Epithelial cell of prostate (primary cell): ENCODE measurements around the gene GIPC1.

Experiments
- DNase-seq: peaks from one replicate; pipeline ENCODE4 v3.0.0-alpha.2; 2011; ENCODE audit warnings: low read depth, low spot score
- H3K27ac ChIP-seq: fragments of 450-650 bp; 2 replicates; pipeline ENCODE4 v1.5.1; 2017; ENCODE audit warnings: mild to moderate bottlenecking

The GIPC1 gene

GRCh38 chr19:14441041-14441938 is 54.6 kb downstream of the GIPC1 start:
- DNase-seq: no peak
- no peak overlapping the region for H3K27ac ChIP-seq

- DNase-seq: no peak
- no peak overlapping the region for H3K27ac ChIP-seq
Measured at GRCh38 chr19:14440049-14440448, 55.9 kb downstream of the GIPC1 start.

- no peak overlapping the region for H3K27ac ChIP-seq
- no peak for DNase-seq
Measured at GRCh38 chr19:14439014-14439413, 56.9 kb downstream of the GIPC1 start.

- DNase-seq: no peak
- H3K27ac ChIP-seq: no peak overlapping the region
Measured at GRCh38 chr19:14437578-14438140, 58.3 kb downstream of the GIPC1 start.

- no peak overlapping the region for H3K27ac ChIP-seq
- DNase-seq: no peak
Measured at GRCh38 chr19:14435320-14436050, 60.4 kb downstream of the GIPC1 start.

GRCh38 chr19:14434543-14435319 is 61.2 kb downstream of the GIPC1 start:
- no peak overlapping the region for H3K27ac ChIP-seq
- no peak for DNase-seq

- no peak for DNase-seq
- no peak overlapping the region for H3K27ac ChIP-seq
Measured at GRCh38 chr19:14433554-14434501, 62.1 kb downstream of the GIPC1 start.

GRCh38 chr19:14432791-14433553 is 63.0 kb downstream of the GIPC1 start, which contains the start of gene PKN1:
TSS of gene PKN1 (plus strand) at chr19:14433306. CDS start at chr19:14433522, 216 bp downstream.
- no peak within 1 kb of the TSS for H3K27ac ChIP-seq
- no peak for DNase-seq

- DNase-seq: no peak
- no peak overlapping the region for H3K27ac ChIP-seq
Measured at GRCh38 chr19:14430712-14431111, 65.2 kb downstream of the GIPC1 start.

GRCh38 chr19:14428882-14429416 is 67.0 kb downstream of the GIPC1 start:
- no peak for DNase-seq
- H3K27ac ChIP-seq: no peak overlapping the region
